Measurements from ENCODE around the gene ATG101.

- TF ChIP-seq POLR2A (IDR thresholded peaks at IDR 0.05; ENCODE audit: low read depth, low read length), result no peak
- TF ChIP-seq TAF1 (IDR thresholded peaks at IDR 0.05; ENCODE audit: low read depth, low read length), result no peak
Observed at GRCh38 chr12:52022841-52023181, 47.0 kb upstream of the ATG101 start.

Data from GM12891 (cell line).